ENCODE data around the gene AMMECR1. TPM values are rescaled to one million over a fixed set of nuclear protein-coding genes. Genes with fewer than 3 reads are reported as not detected.

Gene AMMECR1
- total RNA-seq, 1 experiment from 2014 or later: 23.0 TPM

DNA sequence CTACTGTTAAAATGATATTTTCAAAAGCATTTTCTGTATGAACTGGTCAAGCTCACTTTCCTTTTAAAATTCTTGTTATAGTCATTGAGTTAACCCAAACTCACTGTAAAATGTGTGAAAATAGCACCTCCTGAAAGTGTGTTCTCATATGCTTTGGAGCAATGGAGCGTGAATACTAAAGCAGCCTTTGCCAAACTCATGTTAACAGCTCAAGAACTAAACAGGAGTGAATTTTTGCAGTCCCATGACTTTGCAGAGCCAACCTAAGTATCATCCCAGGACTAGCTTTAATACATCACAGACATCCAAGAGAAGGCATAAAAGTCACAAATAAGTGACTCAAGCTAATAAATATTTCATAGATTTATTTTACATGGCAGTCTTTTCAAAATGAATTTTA, 2.3 kb downstream of the AMMECR1 start:
- Mint-ChIP-seq H3K27me3 (ENCODE audit: insufficient read depth, unreplicated experiment) (no peaks in the 10 kb centered on the region), H3K9me3 (ENCODE audit: unreplicated experiment) (no peaks in the 10 kb centered on the region), H3K27ac (ENCODE audit: unreplicated experiment) (no peak overlapping the region), H3K4me1 (ENCODE audit: low read depth, unreplicated experiment) (no peaks in the 10 kb centered on the region), H3K36me3 (ENCODE audit: insufficient read depth, unreplicated experiment) (no peaks in the 10 kb centered on the region), H3K4me3 (ENCODE audit: unreplicated experiment) (no peak overlapping the region)
- POLR2A ChIA-PET: no interaction called here
- H3K36me3 ChIP-seq (ENCODE audit: control insufficient read depth, insufficient read depth, low read length): no peaks in the 10 kb centered on the region
- no TSS peak for BruUV-seq (replicated peaks)
- CTCF ChIA-PET: no interaction called here
- no peaks in the 10 kb centered on the region for H3K9me3 ChIP-seq
- TF ChIP-seq CTCF (IDR thresholded peaks at IDR 0.05; ENCODE audit: insufficient read depth in 1 of 2, low read depth in 1 of 2, low read length in 1 of 2, severe bottlenecking in 1 of 2, unreplicated experiment in 1 of 2): no peak
- intact Hi-C loops (cut with micrococcal nuclease; ENCODE audit: unreplicated experiment): loop anchor here (5.0 to 10.0 kb wide), 2 partner anchors 98 to 151 kb away; no protein-coding TSS in a partner anchor
- DNase-seq: no peak
- H3K4me1 ChIP-seq: peaks cover 11% of the 10 kb centered on the region; the same call in 1 of the 2 replicates
- no peaks in the 10 kb centered on the region for H3K27me3 ChIP-seq (replicated peaks; ENCODE audit: control insufficient read depth, insufficient read depth, low read length)
- H3K4me3 ChIP-seq (ENCODE audit: low read depth, low read length): no peak overlapping the region

- DNase-seq: no peak
- H3K36me3 ChIP-seq (ENCODE audit: control insufficient read depth, insufficient read depth, low read length): no peaks in the 10 kb centered on the region
- no TSS peak for BruUV-seq (replicated peaks)
- H3K4me3 ChIP-seq (ENCODE audit: low read depth, low read length): no peak overlapping the region
- Mint-ChIP-seq H3K27ac (ENCODE audit: unreplicated experiment) (no peak overlapping the region), H3K27me3 (ENCODE audit: insufficient read depth, unreplicated experiment) (no peaks in the 10 kb centered on the region), H3K4me3 (ENCODE audit: unreplicated experiment) (no peak overlapping the region), H3K9me3 (ENCODE audit: unreplicated experiment) (no peaks in the 10 kb centered on the region), H3K36me3 (ENCODE audit: insufficient read depth, unreplicated experiment) (no peaks in the 10 kb centered on the region), H3K4me1 (ENCODE audit: low read depth, unreplicated experiment) (no peaks in the 10 kb centered on the region)
- ChIA-PET POLR2A (no interaction called here), CTCF (no interaction called here)
- H3K9me3 ChIP-seq: no peaks in the 10 kb centered on the region
- H3K27me3 ChIP-seq (replicated peaks; ENCODE audit: control insufficient read depth, insufficient read depth, low read length): no peaks in the 10 kb centered on the region
- intact Hi-C loops (cut with micrococcal nuclease; ENCODE audit: unreplicated experiment): loop anchor here (10.0 kb wide), 1 partner anchor 147 kb away; no protein-coding TSS in a partner anchor
- no peaks in the 10 kb centered on the region for H3K4me1 ChIP-seq
- TF ChIP-seq CTCF (IDR thresholded peaks at IDR 0.05; ENCODE audit: insufficient read depth in 1 of 2, low read depth in 1 of 2, low read length in 1 of 2, severe bottlenecking in 1 of 2, unreplicated experiment in 1 of 2): no peak
These were observed 6.3 kb downstream of the AMMECR1 start for GRCh38 chrX:110311437-110312230.

- no TSS peak for BruUV-seq (replicated peaks)
- no peaks in the 10 kb centered on the region for H3K36me3 ChIP-seq (ENCODE audit: control insufficient read depth, insufficient read depth, low read length)
- intact Hi-C loops (cut with micrococcal nuclease; ENCODE audit: unreplicated experiment): loop anchor here (10.0 kb wide), 1 partner anchor 146 kb away; no protein-coding TSS in a partner anchor
- Mint-ChIP-seq H3K27ac (ENCODE audit: unreplicated experiment) (no peak overlapping the region), H3K36me3 (ENCODE audit: insufficient read depth, unreplicated experiment) (no peaks in the 10 kb centered on the region), H3K9me3 (ENCODE audit: unreplicated experiment) (no peaks in the 10 kb centered on the region), H3K4me3 (ENCODE audit: unreplicated experiment) (no peak overlapping the region), H3K27me3 (ENCODE audit: insufficient read depth, unreplicated experiment) (no peaks in the 10 kb centered on the region), H3K4me1 (ENCODE audit: low read depth, unreplicated experiment) (no peaks in the 10 kb centered on the region)
- POLR2A ChIA-PET: no interaction called here
- DNase-seq: no peak
- no peak for TF ChIP-seq CTCF (IDR thresholded peaks at IDR 0.05; ENCODE audit: insufficient read depth in 1 of 2, low read depth in 1 of 2, low read length in 1 of 2, severe bottlenecking in 1 of 2, unreplicated experiment in 1 of 2)
- no peaks in the 10 kb centered on the region for H3K27me3 ChIP-seq (replicated peaks; ENCODE audit: control insufficient read depth, insufficient read depth, low read length)
- no peaks in the 10 kb centered on the region for H3K9me3 ChIP-seq
- no peaks in the 10 kb centered on the region for H3K4me1 ChIP-seq
- CTCF ChIA-PET: no interaction called here
- H3K4me3 ChIP-seq (ENCODE audit: low read depth, low read length): no peak overlapping the region
These were observed 7.0 kb downstream of the AMMECR1 start for GRCh38 chrX:110310896-110311295.
